ENCODE measurements around the gene QSOX2. TPM values are rescaled to one million over a fixed set of nuclear protein-coding genes. Genes with fewer than 3 reads are reported as not detected.

The QSOX2 gene
- polyA plus RNA-seq, 4 donors: 1.4 to 11.0 (median 4.3) TPM

DNA sequence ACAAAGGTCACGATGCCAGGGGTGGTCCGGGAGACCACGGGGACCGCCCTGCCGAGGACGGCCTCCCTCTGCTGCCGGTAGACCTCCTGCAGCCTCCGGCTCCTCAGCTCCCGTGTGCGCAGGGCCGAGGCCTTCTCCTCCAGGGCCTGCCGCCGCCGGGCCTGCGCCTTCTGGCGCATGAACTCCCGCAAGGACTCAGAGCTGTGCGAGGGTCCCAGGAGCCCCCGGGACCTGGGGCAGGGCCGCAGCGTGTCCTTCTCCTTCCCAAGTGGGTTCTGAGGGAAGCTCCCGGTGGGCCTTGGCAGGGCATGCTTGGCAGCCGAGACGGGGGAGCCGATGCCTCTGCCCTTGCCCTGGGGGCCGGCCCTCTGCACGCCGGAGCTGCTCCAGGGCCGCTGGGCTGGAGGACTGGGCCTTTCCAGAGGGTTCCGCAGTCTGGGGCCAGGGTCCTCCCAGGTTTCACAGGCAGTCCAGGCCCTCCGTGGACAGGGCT is 44.9 kb upstream of the QSOX2 start:
- Histone ChIP-seq H3K4me3 (ENCODE audit: low read depth in 1 of 3, low read length in 3 of 3) (no peak overlapping the region), H3K4me1 (ENCODE audit: control insufficient read depth in 3 of 3, insufficient read depth in 2 of 3, low read depth in 1 of 3, low read length in 2 of 3) (no peaks in the 10 kb centered on the region), H3K36me3 (ENCODE audit: control insufficient read depth in 3 of 3, insufficient read depth in 2 of 3, low read depth in 1 of 3, low read length in 3 of 3) (no peaks in the 10 kb centered on the region), H3K9me3 (ENCODE audit: control insufficient read depth in 2 of 2, insufficient read depth in 1 of 2, low read depth in 1 of 2, low read length in 1 of 2) (no peaks in the 10 kb centered on the region), H3K27me3 (ENCODE audit: control insufficient read depth in 3 of 3, insufficient read depth in 3 of 3, low read length in 3 of 3) (peaks cover 0 to 4% (median 0%) of the 10 kb centered on the region in 3 donors), H3K27ac (ENCODE audit: low read depth in 1 of 3, low read length in 2 of 3) (no peak overlapping the region)
- FAIRE-seq (no peak), DNase-seq (no peak)
- 87 to 89% (median 88%) methylated on average over 27 to 31 of the region's 31 CpGs for WGBS, 3 donors

- H3K36me3 ChIP-seq (ENCODE audit: control insufficient read depth in 3 of 3, insufficient read depth in 2 of 3, low read depth in 1 of 3, low read length in 3 of 3): no peaks in the 10 kb centered on the region
- H3K27ac ChIP-seq (ENCODE audit: low read depth in 1 of 3, low read length in 2 of 3): no peak overlapping the region
- 77 to 83% (median 78%) methylated on average over 28 to 30 of the region's 30 CpGs for WGBS, 3 donors
- FAIRE-seq (no peak), DNase-seq (no peak)
- H3K4me1 ChIP-seq (ENCODE audit: control insufficient read depth in 3 of 3, insufficient read depth in 2 of 3, low read depth in 1 of 3, low read length in 2 of 3): no peaks in the 10 kb centered on the region
- H3K27me3 ChIP-seq (ENCODE audit: control insufficient read depth in 3 of 3, insufficient read depth in 3 of 3, low read length in 3 of 3): peaks cover 0 to 4% (median 0%) of the 10 kb centered on the region in 3 donors
- no peaks in the 10 kb centered on the region for H3K9me3 ChIP-seq (ENCODE audit: control insufficient read depth in 2 of 2, insufficient read depth in 1 of 2, low read depth in 1 of 2, low read length in 1 of 2)
- H3K4me3 ChIP-seq (ENCODE audit: low read depth in 1 of 3, low read length in 3 of 3): no peak overlapping the region
These were observed 44.3 kb upstream of the QSOX2 start for GRCh38 chr9:136289651-136290507.

DNA sequence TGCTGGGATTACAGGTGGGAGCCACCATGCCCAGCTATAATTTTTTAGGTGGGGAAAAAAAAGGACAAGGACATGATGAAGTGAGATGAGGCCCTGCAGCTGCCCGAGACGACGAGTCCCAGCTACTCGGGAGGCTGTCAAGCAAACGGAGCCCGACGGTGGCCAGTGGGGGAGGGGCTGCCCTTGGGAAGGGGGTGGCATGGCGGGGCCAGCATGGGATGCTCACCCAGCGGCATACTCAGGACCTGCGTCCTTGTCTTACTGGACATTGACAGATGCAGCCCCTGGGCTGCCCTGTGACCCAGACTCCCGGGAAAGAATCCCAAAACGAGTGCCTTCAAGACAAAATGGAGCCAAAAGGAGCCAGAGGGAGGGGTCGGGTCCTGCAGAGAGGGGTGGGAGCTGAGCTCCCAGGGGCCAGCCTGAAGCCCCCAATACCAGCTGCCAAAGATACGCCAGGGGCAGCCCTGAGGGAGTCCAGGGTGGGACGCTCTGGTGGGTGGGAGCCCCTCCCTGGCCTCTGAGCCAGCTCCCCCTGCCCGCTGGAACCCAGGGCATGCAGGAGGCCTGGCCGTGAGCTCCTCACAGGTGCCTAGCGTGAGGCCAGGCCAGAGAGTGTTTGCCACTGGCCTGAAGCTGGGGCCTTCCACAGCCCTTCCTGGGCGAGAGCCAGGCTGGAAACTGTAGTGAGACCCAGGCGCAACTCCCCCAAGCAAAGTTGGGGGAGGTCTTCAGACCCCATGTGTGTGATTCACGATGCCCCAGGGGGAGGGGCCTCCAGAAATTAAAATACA is 42.5 kb upstream of the QSOX2 start:
- H3K36me3 ChIP-seq (ENCODE audit: control insufficient read depth in 3 of 3, insufficient read depth in 2 of 3, low read depth in 1 of 3, low read length in 3 of 3): no peaks in the 10 kb centered on the region
- H3K9me3 ChIP-seq (ENCODE audit: control insufficient read depth in 2 of 2, insufficient read depth in 1 of 2, low read depth in 1 of 2, low read length in 1 of 2): no peaks in the 10 kb centered on the region
- H3K27ac ChIP-seq (ENCODE audit: low read depth in 1 of 3, low read length in 2 of 3): no peak overlapping the region
- H3K4me3 ChIP-seq (ENCODE audit: low read depth in 1 of 3, low read length in 3 of 3): no peak overlapping the region
- H3K4me1 ChIP-seq (ENCODE audit: control insufficient read depth in 3 of 3, insufficient read depth in 2 of 3, low read depth in 1 of 3, low read length in 2 of 3): peaks cover 0 to 3% (median 0%) of the 10 kb centered on the region in 3 donors
- peaks cover 0 to 4% (median 0%) of the 10 kb centered on the region in 3 donors for H3K27me3 ChIP-seq (ENCODE audit: control insufficient read depth in 3 of 3, insufficient read depth in 3 of 3, low read length in 3 of 3)
- 56 to 68% (median 62%) methylated on average over 21 of the region's 21 CpGs for WGBS, 3 donors
- no peak for DNase-seq
- no peak for FAIRE-seq

- no peak overlapping the region for H3K27ac ChIP-seq (ENCODE audit: low read depth in 1 of 3, low read length in 2 of 3)
- peaks cover 0 to 3% (median 0%) of the 10 kb centered on the region in 3 donors for H3K4me1 ChIP-seq (ENCODE audit: control insufficient read depth in 3 of 3, insufficient read depth in 2 of 3, low read depth in 1 of 3, low read length in 2 of 3)
- H3K27me3 ChIP-seq (ENCODE audit: control insufficient read depth in 3 of 3, insufficient read depth in 3 of 3, low read length in 3 of 3): peaks cover 0 to 4% (median 0%) of the 10 kb centered on the region in 3 donors
- no peaks in the 10 kb centered on the region for H3K9me3 ChIP-seq (ENCODE audit: control insufficient read depth in 2 of 2, insufficient read depth in 1 of 2, low read depth in 1 of 2, low read length in 1 of 2)
- H3K4me3 ChIP-seq (ENCODE audit: low read depth in 1 of 3, low read length in 3 of 3): no peak overlapping the region
- no peak for DNase-seq
- H3K36me3 ChIP-seq (ENCODE audit: control insufficient read depth in 3 of 3, insufficient read depth in 2 of 3, low read depth in 1 of 3, low read length in 3 of 3): no peaks in the 10 kb centered on the region
- no peak for FAIRE-seq
- 86 to 88% (median 88%) methylated on average over 13 of the region's 13 CpGs for WGBS, 3 donors
These were observed 41.4 kb upstream of the QSOX2 start for GRCh38 chr9:136286987-136287379.

GRCh38 chr9:136286359-136286986 is 40.9 kb upstream of the QSOX2 start:
- WGBS, 3 donors: 81 to 84% (median 84%) methylated on average over 30 of the region's 30 CpGs
- Histone ChIP-seq H3K36me3 (ENCODE audit: control insufficient read depth in 3 of 3, insufficient read depth in 2 of 3, low read depth in 1 of 3, low read length in 3 of 3) (no peaks in the 10 kb centered on the region), H3K4me3 (ENCODE audit: low read depth in 1 of 3, low read length in 3 of 3) (no peak overlapping the region), H3K9me3 (ENCODE audit: control insufficient read depth in 2 of 2, insufficient read depth in 1 of 2, low read depth in 1 of 2, low read length in 1 of 2) (no peaks in the 10 kb centered on the region), H3K4me1 (ENCODE audit: control insufficient read depth in 3 of 3, insufficient read depth in 2 of 3, low read depth in 1 of 3, low read length in 2 of 3) (peaks cover 0 to 3% (median 0%) of the 10 kb centered on the region in 3 donors), H3K27me3 (ENCODE audit: control insufficient read depth in 3 of 3, insufficient read depth in 3 of 3, low read length in 3 of 3) (peaks cover 0 to 4% (median 0%) of the 10 kb centered on the region in 3 donors), H3K27ac (ENCODE audit: low read depth in 1 of 3, low read length in 2 of 3) (no peak overlapping the region)
- no peak for DNase-seq
- no peak for FAIRE-seq

- no peak for DNase-seq
- Histone ChIP-seq H3K4me3 (ENCODE audit: low read depth in 1 of 3, low read length in 3 of 3) (no peak overlapping the region), H3K27me3 (ENCODE audit: control insufficient read depth in 3 of 3, insufficient read depth in 3 of 3, low read length in 3 of 3) (peaks cover 0 to 4% (median 0%) of the 10 kb centered on the region in 3 donors), H3K27ac (ENCODE audit: low read depth in 1 of 3, low read length in 2 of 3) (no peak overlapping the region), H3K9me3 (ENCODE audit: control insufficient read depth in 2 of 2, insufficient read depth in 1 of 2, low read depth in 1 of 2, low read length in 1 of 2) (no peaks in the 10 kb centered on the region), H3K36me3 (ENCODE audit: control insufficient read depth in 3 of 3, insufficient read depth in 2 of 3, low read depth in 1 of 3, low read length in 3 of 3) (no peaks in the 10 kb centered on the region), H3K4me1 (ENCODE audit: control insufficient read depth in 3 of 3, insufficient read depth in 2 of 3, low read depth in 1 of 3, low read length in 2 of 3) (peaks cover 0 to 3% (median 0%) of the 10 kb centered on the region in 3 donors)
- no peak for FAIRE-seq
- 70 to 78% (median 78%) methylated on average over 24 to 28 of the region's 28 CpGs for WGBS, 3 donors
These were observed 40.1 kb upstream of the QSOX2 start for GRCh38 chr9:136285501-136286358.

- Histone ChIP-seq H3K27me3 (ENCODE audit: control insufficient read depth in 3 of 3, insufficient read depth in 3 of 3, low read length in 3 of 3) (peaks cover 0 to 4% (median 0%) of the 10 kb centered on the region in 3 donors), H3K27ac (ENCODE audit: low read depth in 1 of 3, low read length in 2 of 3) (no peak overlapping the region), H3K36me3 (ENCODE audit: control insufficient read depth in 3 of 3, insufficient read depth in 2 of 3, low read depth in 1 of 3, low read length in 3 of 3) (no peaks in the 10 kb centered on the region), H3K4me1 (ENCODE audit: control insufficient read depth in 3 of 3, insufficient read depth in 2 of 3, low read depth in 1 of 3, low read length in 2 of 3) (peaks cover 0 to 3% (median 0%) of the 10 kb centered on the region in 3 donors), H3K4me3 (ENCODE audit: low read depth in 1 of 3, low read length in 3 of 3) (no peak overlapping the region), H3K9me3 (ENCODE audit: control insufficient read depth in 2 of 2, insufficient read depth in 1 of 2, low read depth in 1 of 2, low read length in 1 of 2) (peaks cover 0 to 3% of the 10 kb centered on the region in 2 donors)
- DNase-seq (no peak), FAIRE-seq (no peak)
- 76 to 87% (median 87%) methylated on average over 15 to 19 of the region's 19 CpGs for WGBS, 3 donors
These were observed 39.3 kb upstream of the QSOX2 start for GRCh38 chr9:136284951-136285350.

All from small intestine (tissue), 7 donors.